ENCODE measurements around the gene TAGLN3.

TAGLN3 gene

GRCh38 chr3:111998636-111999483, at the start of gene TAGLN3:
Gene TAGLN3, plus strand, starts transcription at chr3:111998922. Its CDS starts 501 bp downstream, at chr3:111999423.
- no peak for DNase-seq

- no peak for DNase-seq
These were observed 49.0 kb upstream of the TAGLN3 start for GRCh38 chr3:111949712-111950111.

GRCh38 chr3:111951032-111951431, 47.7 kb upstream of the TAGLN3 start:
- DNase-seq = no peak

GRCh38 chr3:111952086-111952485, 46.6 kb upstream of the TAGLN3 start:
- no peak for DNase-seq

GRCh38 chr3:111952866-111953450, 45.8 kb upstream of the TAGLN3 start:
- no peak for DNase-seq

- DNase-seq = no peak
These were observed 44.3 kb upstream of the TAGLN3 start for GRCh38 chr3:111954228-111954990.

GRCh38 chr3:111955876-111956275, 42.8 kb upstream of the TAGLN3 start:
- no peak for DNase-seq

- no peak for DNase-seq
These were observed 42.3 kb upstream of the TAGLN3 start for GRCh38 chr3:111956449-111956848.

GRCh38 chr3:111956995-111957734, 41.6 kb upstream of the TAGLN3 start:
- DNase-seq = no peak

GRCh38 chr3:111961461-111962164, 37.1 kb upstream of the TAGLN3 start:
- no peak for DNase-seq

GRCh38 chr3:111963424-111963823, 35.3 kb upstream of the TAGLN3 start:
- no peak for DNase-seq

GRCh38 chr3:111965484-111965883, 33.2 kb upstream of the TAGLN3 start:
- DNase-seq = no peak

GRCh38 chr3:111967068-111967467, 31.7 kb upstream of the TAGLN3 start:
- DNase-seq = no peak

- DNase-seq = peak; percentile 84
These were observed 31.0 kb upstream of the TAGLN3 start for GRCh38 chr3:111967651-111968274.

GRCh38 chr3:111968319-111969054, 30.2 kb upstream of the TAGLN3 start:
- DNase-seq = no peak

- DNase-seq = no peak
These were observed 28.3 kb upstream of the TAGLN3 start for GRCh38 chr3:111970376-111970775.

- DNase-seq = no peak
These were observed 27.1 kb upstream of the TAGLN3 start for GRCh38 chr3:111971533-111972130.

GRCh38 chr3:111972891-111973290, 25.8 kb upstream of the TAGLN3 start:
- DNase-seq = no peak

GRCh38 chr3:111975131-111975530, 23.6 kb upstream of the TAGLN3 start:
- no peak for DNase-seq

- no peak for DNase-seq
These were observed 22.5 kb upstream of the TAGLN3 start for GRCh38 chr3:111976254-111976653.
